Neural progenitor cell (in vitro differentiated cells): ENCODE results near the gene CEP57. TPM values are rescaled to one million over a fixed set of nuclear protein-coding genes. Genes with fewer than 3 reads are reported as not detected.

Source experiments
- DNase-seq: peaks from one replicate; pipeline ENCODE4 v3.0.0-alpha.2; 2016; ENCODE audit warnings: low spot score
- H2AFZ ChIP-seq: fragments of 200-600 bp; sonication (generic); replicated peaks from 2 replicates; pipeline ENCODE4 v1.6.1; 2016; ENCODE audit warnings: antibody characterized with exemption
- H3F3A ChIP-seq: fragments of 200-600 bp; sonication (generic); 2 replicates; pipeline ENCODE4 v1.6.1; 2016; ENCODE audit warnings: antibody characterized with exemption, low read depth
- H3K27ac ChIP-seq: fragments of 200-600 bp; sonication (generic); 2 replicates; pipeline ENCODE4 v1.5.1; 2016; ENCODE audit warnings: mild to moderate bottlenecking
- H3K27me3 ChIP-seq: fragments of 200-600 bp; sonication (generic); 2 replicates; pipeline ENCODE4 v1.6.1; 2016; ENCODE audit warnings: mild to moderate bottlenecking, moderate library complexity
- H3K36me3 ChIP-seq: fragments of 200-600 bp; sonication (generic); 2 replicates; pipeline ENCODE4 v1.5.1; 2016
- H3K4me1 ChIP-seq: fragments of 200-600 bp; sonication (generic); 2 replicates; pipeline ENCODE4 v1.6.1; 2016; ENCODE audit warnings: mixed run types
- H3K4me2 ChIP-seq: fragments of 200-600 bp; sonication (generic); 2 replicates; pipeline ENCODE4 v1.6.1; 2016
- H3K4me3 ChIP-seq: fragments of 200-600 bp; sonication (generic); 2 replicates; pipeline ENCODE4 v1.5.1; 2016
- H3K79me2 ChIP-seq: fragments of 200-600 bp; sonication (generic); 2 replicates; pipeline ENCODE4 v1.6.1; 2016; ENCODE audit warnings: low read depth
- H3K9ac ChIP-seq: fragments of 200-600 bp; sonication (generic); 2 replicates; pipeline ENCODE4 v1.6.1; 2016
- H3K9me3 ChIP-seq: fragments of 200-600 bp; sonication (generic); 2 replicates; pipeline ENCODE4 v1.5.1; 2016; ENCODE audit warnings: low read depth
- H4K20me1 ChIP-seq: fragments of 200-600 bp; sonication (generic); 2 replicates; pipeline ENCODE4 v1.6.1; 2016; ENCODE audit warnings: low read depth
- H3K27ac Mint-ChIP-seq: 3 replicates; pipeline ENCODE4 v1.8.0; 2021; ENCODE audit warnings: mixed read lengths
- H3K27me3 Mint-ChIP-seq: 2 replicates; pipeline ENCODE4 v1.8.0; 2022; ENCODE audit warnings: low read depth, mild to moderate bottlenecking, inconsistent platforms, moderate library complexity, mixed read lengths; ENCODE audit not compliant: insufficient read depth
- H3K36me3 Mint-ChIP-seq: 3 replicates; pipeline ENCODE4 v1.8.0; 2021; ENCODE audit warnings: mixed read lengths
- H3K4me1 Mint-ChIP-seq: 3 replicates; pipeline ENCODE4 v1.8.0; 2021; ENCODE audit warnings: mixed read lengths
- H3K4me3 Mint-ChIP-seq: 3 replicates; pipeline ENCODE4 v1.8.0; 2021; ENCODE audit warnings: mild to moderate bottlenecking, moderate library complexity, mixed read lengths
- H3K9me3 Mint-ChIP-seq: 3 replicates; pipeline ENCODE4 v1.8.0; 2020; ENCODE audit warnings: mixed read lengths
- EZH2 ChIP-seq: fragments of 200-600 bp; sonication (generic); IDR thresholded peaks from 2 replicates; pipeline ENCODE4 v1.6.1; 2017; ENCODE audit warnings: antibody characterized with exemption, mild to moderate bottlenecking, moderate library complexity
- EZH2phosphoT487 ChIP-seq: fragments of 200-600 bp; sonication (generic); IDR thresholded peaks from 2 replicates; pipeline ENCODE4 v1.6.1; 2017; ENCODE audit warnings: antibody characterized with exemption
- total RNA-seq: library from RNA; depleted of rRNA; stranded (reverse); fragments of >200 nt; gene quantifications from 2 replicates; pipeline ENCODE4 v1.2.3, GENCODE V29; 2015; ENCODE audit warnings: low replicate concordance
- TF ChIP-seq, protein P1 (sequence below): fragments of 200-600 bp; sonication (generic); IDR thresholded peaks from 2 replicates; pipeline ENCODE4 v1.5.1; 2017; ENCODE audit warnings: antibody characterized with exemption, mild to moderate bottlenecking

Gene CEP57
- total RNA-seq, 1 donor from 2014 or later = 185 TPM

DNA sequence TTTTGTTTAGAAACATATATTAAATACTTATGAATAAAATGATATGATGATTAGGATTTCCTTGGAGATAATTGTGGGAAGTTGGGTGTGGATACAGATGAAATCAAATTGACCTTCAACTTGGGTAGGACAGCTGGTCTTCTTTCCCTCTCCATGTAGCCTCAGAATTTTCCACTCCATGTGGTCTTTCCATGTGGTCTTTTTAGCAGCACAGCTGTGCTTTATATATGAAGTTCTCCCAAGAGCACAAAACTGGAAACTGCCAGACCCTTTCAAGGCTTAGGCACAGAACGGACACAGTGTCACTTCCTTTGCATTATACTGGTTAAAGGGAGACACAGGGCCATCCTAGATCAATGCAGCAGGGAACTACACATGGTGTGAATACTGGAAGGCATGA, 29.4 kb upstream of the CEP57 start:
- H4K20me1 ChIP-seq = no peaks in the 10 kb centered on the region
- no peaks in the 10 kb centered on the region for H3K9me3 Mint-ChIP-seq
- no peaks in the 10 kb centered on the region for H3K36me3 Mint-ChIP-seq
- H3K36me3 ChIP-seq = no peaks in the 10 kb centered on the region
- no peaks in the 10 kb centered on the region for H3K27me3 ChIP-seq
- peaks cover 11% of the 10 kb centered on the region for H3F3A ChIP-seq
- no peaks in the 10 kb centered on the region for H3K79me2 ChIP-seq
- H3K9me3 ChIP-seq = no peaks in the 10 kb centered on the region
- H3K4me3 Mint-ChIP-seq = no peak overlapping the region
- no peak for DNase-seq
- no peak overlapping the region for H2AFZ ChIP-seq
- peaks cover 5% of the 10 kb centered on the region for H3K4me1 Mint-ChIP-seq
- H3K4me1 ChIP-seq = peaks cover 7% of the 10 kb centered on the region
- no peak overlapping the region for H3K27ac Mint-ChIP-seq
- H3K27ac ChIP-seq = no peak overlapping the region
- H3K4me2 ChIP-seq = no peak overlapping the region
- TF ChIP-seq, protein P1, sequence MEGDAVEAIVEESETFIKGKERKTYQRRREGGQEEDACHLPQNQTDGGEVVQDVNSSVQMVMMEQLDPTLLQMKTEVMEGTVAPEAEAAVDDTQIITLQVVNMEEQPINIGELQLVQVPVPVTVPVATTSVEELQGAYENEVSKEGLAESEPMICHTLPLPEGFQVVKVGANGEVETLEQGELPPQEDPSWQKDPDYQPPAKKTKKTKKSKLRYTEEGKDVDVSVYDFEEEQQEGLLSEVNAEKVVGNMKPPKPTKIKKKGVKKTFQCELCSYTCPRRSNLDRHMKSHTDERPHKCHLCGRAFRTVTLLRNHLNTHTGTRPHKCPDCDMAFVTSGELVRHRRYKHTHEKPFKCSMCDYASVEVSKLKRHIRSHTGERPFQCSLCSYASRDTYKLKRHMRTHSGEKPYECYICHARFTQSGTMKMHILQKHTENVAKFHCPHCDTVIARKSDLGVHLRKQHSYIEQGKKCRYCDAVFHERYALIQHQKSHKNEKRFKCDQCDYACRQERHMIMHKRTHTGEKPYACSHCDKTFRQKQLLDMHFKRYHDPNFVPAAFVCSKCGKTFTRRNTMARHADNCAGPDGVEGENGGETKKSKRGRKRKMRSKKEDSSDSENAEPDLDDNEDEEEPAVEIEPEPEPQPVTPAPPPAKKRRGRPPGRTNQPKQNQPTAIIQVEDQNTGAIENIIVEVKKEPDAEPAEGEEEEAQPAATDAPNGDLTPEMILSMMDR = no peak
- no peak for TF ChIP-seq EZH2phosphoT487
- TF ChIP-seq EZH2 = no peak
- no peak overlapping the region for H3K9ac ChIP-seq
- no peaks in the 10 kb centered on the region for H3K27me3 Mint-ChIP-seq
- no peak overlapping the region for H3K4me3 ChIP-seq

DNA sequence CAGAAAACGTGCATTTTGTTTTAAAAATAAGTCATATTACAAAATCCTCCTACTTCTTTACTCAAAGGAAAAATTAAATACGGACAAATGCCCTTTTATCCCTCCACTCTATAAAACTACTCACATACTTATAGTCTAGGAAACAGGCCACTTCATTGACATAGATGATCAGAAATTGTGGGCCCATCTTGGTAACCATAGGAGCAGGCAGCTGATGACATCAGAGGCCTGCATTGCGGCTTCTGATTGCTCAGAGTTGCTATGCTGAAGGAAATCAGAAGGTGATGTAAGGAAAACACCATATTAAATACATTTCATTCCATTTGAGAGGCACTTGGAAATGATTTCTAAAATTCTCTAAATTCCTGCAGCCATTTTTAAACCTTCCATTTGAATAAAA, 27.8 kb upstream of the CEP57 start:
- Histone ChIP-seq H3K79me2 (no peaks in the 10 kb centered on the region), H3K27me3 (no peaks in the 10 kb centered on the region), H3K36me3 (no peaks in the 10 kb centered on the region), H2AFZ (no peak overlapping the region), H3K4me3 (no peak overlapping the region), H3K27ac (no peak overlapping the region), H3K9ac (no peak overlapping the region), H3F3A (peaks cover 12% of the 10 kb centered on the region), H3K4me1 (peaks cover 7% of the 10 kb centered on the region), H3K9me3 (no peaks in the 10 kb centered on the region), H4K20me1 (no peaks in the 10 kb centered on the region), H3K4me2 (no peak overlapping the region)
- Mint-ChIP-seq H3K9me3 (no peaks in the 10 kb centered on the region), H3K4me3 (no peak overlapping the region), H3K36me3 (no peaks in the 10 kb centered on the region), H3K4me1 (peaks cover 5% of the 10 kb centered on the region), H3K27ac (no peak overlapping the region), H3K27me3 (no peaks in the 10 kb centered on the region)
- DNase-seq = no peak
- TF ChIP-seq, protein P1 = no peak
- no peak for TF ChIP-seq EZH2phosphoT487
- TF ChIP-seq EZH2 = no peak

DNA sequence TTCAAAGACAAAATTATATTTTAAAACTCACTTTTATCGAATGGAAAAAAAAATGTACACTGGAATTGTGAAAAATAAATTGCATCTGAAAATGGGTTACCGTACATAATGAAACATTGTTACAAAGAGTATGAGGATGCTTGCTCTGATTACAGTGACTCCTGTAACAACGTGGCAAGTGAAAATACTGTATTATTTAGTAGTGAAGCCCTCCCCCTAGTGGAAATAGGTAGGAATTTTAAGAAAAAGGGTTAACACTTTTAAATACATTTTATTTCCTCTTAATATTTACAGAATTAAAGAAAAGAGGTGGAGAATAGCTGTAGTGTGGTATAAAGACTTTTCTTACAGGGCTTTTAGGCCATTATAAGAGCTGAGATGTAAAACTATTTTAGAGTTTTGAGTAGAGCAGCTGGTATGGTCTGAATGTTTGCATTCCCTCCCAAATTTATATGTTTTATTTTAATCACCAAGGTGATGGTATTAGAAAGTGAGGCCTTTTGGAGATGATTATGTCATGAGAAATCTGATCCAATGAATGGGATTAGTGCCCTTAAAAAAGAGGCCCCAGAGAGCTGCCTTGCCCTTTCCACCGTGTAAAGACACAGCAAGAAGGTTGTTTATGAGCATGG, 25.9 kb upstream of the CEP57 start:
- Histone ChIP-seq H3K36me3 (peaks cover 6% of the 10 kb centered on the region), H4K20me1 (no peaks in the 10 kb centered on the region), H3F3A (peaks cover 30% of the 10 kb centered on the region), H3K79me2 (no peaks in the 10 kb centered on the region), H3K4me2 (no peak overlapping the region), H3K27me3 (no peaks in the 10 kb centered on the region), H3K9me3 (no peaks in the 10 kb centered on the region), H3K9ac (no peak overlapping the region), H2AFZ (peak overlapping the region; percentile 12), H3K4me1 (peaks cover 7% of the 10 kb centered on the region), H3K4me3 (no peak overlapping the region), H3K27ac (no peak overlapping the region)
- H3K4me3 Mint-ChIP-seq = no peak overlapping the region
- H3K4me1 Mint-ChIP-seq = peaks cover 5% of the 10 kb centered on the region
- no peak overlapping the region for H3K27ac Mint-ChIP-seq
- no peaks in the 10 kb centered on the region for H3K27me3 Mint-ChIP-seq
- H3K9me3 Mint-ChIP-seq = no peaks in the 10 kb centered on the region
- TF ChIP-seq, protein P1 = peak; percentile 82
- TF ChIP-seq EZH2 = no peak
- peak; percentile 69 for DNase-seq
- peaks cover 1% of the 10 kb centered on the region for H3K36me3 Mint-ChIP-seq
